K562 (cell line): ENCODE measurements around the gene ADORA2A. TPM values are rescaled to one million over a fixed set of nuclear protein-coding genes. Genes with fewer than 3 reads are reported as not detected.

Experiments
- ATAC-seq: fragments of 200-7000 bp; cut with Tn5 transposase; 3 replicates; pipeline ENCODE4 v1.9.1; 2020; ENCODE audit warnings: moderate library complexity
- BruUV-seq: library from RNA; stranded (reverse); fragments of 400-500 nt; replicated peaks from 2 replicates; lab custom pipeline; 2021; lab: Mats Ljungman, UMichigan
- CTCF ChIA-PET: fragments of 300-600 bp; formaldehyde crosslinking; extraction: SDS; loops from one replicate; lab custom pipeline; 2021; ENCODE audit warnings: low intra/inter-chr PET ratio; lab: Yijun Ruan, JAX
- POLR2A ChIA-PET: fragments of 300-600, 350-650 bp; sonication (Branson Sonifier 250); formaldehyde crosslinking; extraction: SDS; loops from one replicate; lab custom pipeline; 2021; ENCODE audit warnings: antibody characterized with exemption, inconsistent platforms; lab: Yijun Ruan, JAX
- DNase-seq, 4 experiments: peaks; one replicate each; pipeline versions ENCODE4 v3.0.0 to v3.0.0-alpha.2; 2011 to 2018; ENCODE audit warnings: low spot score in 3 of 4, mixed read lengths in 3 of 4; ENCODE audit errors: extremely low read depth in 1 of 4
- FAIRE-seq: peaks from 2 replicates; lab custom pipeline; 2011; peaks lifted over from hg19 to GRCh38; lab: Jason Lieb, UNC
- H2AFZ ChIP-seq: 2 replicates; pipeline ENCODE4 v1.6.0; 2011; ENCODE audit warnings: low read depth, low read length, control low read depth, inconsistent platforms
- H3K27ac ChIP-seq: fragments of 200-600 bp; 3 replicates; pipeline ENCODE4 v1.8.0; 2011; ENCODE audit warnings: low read depth, mild to moderate bottlenecking, control low read depth, inconsistent platforms, low read length, moderate library complexity, mixed read lengths; ENCODE audit errors: extremely low read depth
- H3K27me3 ChIP-seq, 2 experiments: fragments of 300-600 bp in 1 of 2; 2 replicates in 1 of 2; 3 replicates in 1 of 2; pipeline versions ENCODE4 v1.6.0 to v1.8.0; 2011; ENCODE audit warnings: inconsistent platforms in 2 of 2, low read length in 2 of 2, mild to moderate bottlenecking in 1 of 2, mixed read lengths in 1 of 2, moderate library complexity in 1 of 2; ENCODE audit not compliant: control insufficient read depth in 2 of 2, insufficient read depth in 2 of 2
- H3K36me3 ChIP-seq: fragments of 300-600 bp; 3 replicates; pipeline ENCODE4 v1.8.0; 2011; ENCODE audit warnings: mild to moderate bottlenecking, low read length, inconsistent platforms; ENCODE audit not compliant: control insufficient read depth, insufficient read depth
- H3K4me1 ChIP-seq, 2 experiments: fragments of 200-600 bp in 1 of 2; replicated peaks in 1 of 2; 2 replicates in 1 of 2; 3 replicates in 1 of 2; pipeline versions ENCODE4 v1.5.1 to v1.8.0; 2011; ENCODE audit warnings: inconsistent platforms in 2 of 2, low read length in 2 of 2, mild to moderate bottlenecking in 1 of 2, mixed read lengths in 1 of 2, moderate library complexity in 1 of 2; ENCODE audit not compliant: control insufficient read depth in 2 of 2, insufficient read depth in 2 of 2
- H3K4me2 ChIP-seq: 2 replicates; pipeline ENCODE4 v1.6.1; 2011; ENCODE audit warnings: low read length, control low read depth, inconsistent platforms, mixed read lengths; ENCODE audit not compliant: insufficient read depth
- H3K4me3 ChIP-seq: fragments of 200-600 bp; sonication (generic), shearing (Covaris generic); 2 replicates; pipeline ENCODE4 v1.5.1; 2016; ENCODE audit warnings: control low read depth, inconsistent platforms
- H3K79me2 ChIP-seq: fragments of 200-600 bp; 3 replicates; pipeline ENCODE4 v1.8.0; 2011; ENCODE audit warnings: low read length, inconsistent platforms; ENCODE audit not compliant: control insufficient read depth, insufficient read depth
- H3K9ac ChIP-seq, 2 experiments: 2 replicates each; pipeline versions ENCODE4 v1.6.0 to v1.6.1; 2011; ENCODE audit warnings: low read depth in 2 of 2, low read length in 2 of 2, control low read depth in 1 of 2, inconsistent platforms in 1 of 2, mild to moderate bottlenecking in 1 of 2, mixed read lengths in 1 of 2; ENCODE audit not compliant: insufficient read depth in 1 of 2
- H3K9me1 ChIP-seq: one replicate; pipeline ENCODE4 v1.6.0; 2011; ENCODE audit warnings: inconsistent platforms, mild to moderate bottlenecking, low read length, moderate library complexity; ENCODE audit not compliant: control insufficient read depth, insufficient read depth
- H3K9me3 ChIP-seq: replicated peaks from 2 replicates; pipeline ENCODE4 v1.5.1; 2011; ENCODE audit warnings: low read depth, low read length, inconsistent platforms; ENCODE audit not compliant: control insufficient read depth, insufficient read depth
- H4K20me1 ChIP-seq: replicated peaks from 2 replicates; pipeline ENCODE4 v1.6.1; 2011; ENCODE audit warnings: low read length, inconsistent platforms, mixed read lengths; ENCODE audit not compliant: control insufficient read depth, insufficient read depth
- ADNP ChIP-seq: fragments of 200-800 bp; sonication (Bioruptor generic); IDR thresholded peaks from 2 replicates; pipeline ENCODE4 v1.6.1; 2016; ENCODE audit warnings: missing genetic modification characterization, missing compliant biosample characterization
- ARID2 ChIP-seq: fragments of 450-650 bp; IDR thresholded peaks from 2 replicates; pipeline ENCODE4 v1.6.1; 2017; ENCODE audit warnings: antibody characterized with exemption, mild to moderate bottlenecking
- CBX1 ChIP-seq: sonication (generic); IDR thresholded peaks from 2 replicates; pipeline ENCODE4 v1.6.1; 2016; ENCODE audit warnings: antibody characterized with exemption, low read depth, mild to moderate bottlenecking
- CEBPB ChIP-seq: fragments of 450-650 bp; IDR thresholded peaks from 2 replicates; pipeline ENCODE4 v1.6.1; 2016; ENCODE audit warnings: missing genetic modification characterization, missing compliant biosample characterization
- HLTF ChIP-seq: fragments of 450-650 bp; IDR thresholded peaks from 2 replicates; pipeline ENCODE4 v1.6.1; 2016
- MTF1 ChIP-seq: fragments of 250-450 bp; sonication (Bioruptor Pico); IDR thresholded peaks from 2 replicates; pipeline ENCODE4 v1.9.0; 2021; ENCODE audit warnings: moderate library complexity, mild to moderate bottlenecking, inconsistent platforms, borderline replicate concordance
- PML ChIP-seq: IDR thresholded peaks from 2 replicates; pipeline ENCODE4 v1.6.1; 2012; ENCODE audit warnings: low read length, inconsistent platforms
- POLR2B ChIP-seq: fragments of 450-650 bp; IDR thresholded peaks from 2 replicates; pipeline ENCODE4 v1.6.1; 2018; ENCODE audit warnings: low read depth; ENCODE audit not compliant: partially characterized antibody
- TEAD1 ChIP-seq, 2 experiments: fragments of 450-650 bp in 1 of 2; sonication (generic) in 1 of 2; formaldehyde crosslinking; IDR thresholded peaks; 2 replicates each; pipeline versions ENCODE4 v1.4.0 to v1.8.0; 2020 to 2022; ENCODE audit warnings: mild to moderate bottlenecking in 2 of 2, missing genetic modification reagents in 1 of 2
- TEAD4 ChIP-seq, 2 experiments: sonication (generic) in 1 of 2; formaldehyde crosslinking in 1 of 2; IDR thresholded peaks; 2 replicates each; pipeline versions ENCODE4 v1.6.1 to v1.8.0; 2012 to 2022; ENCODE audit warnings: borderline replicate concordance in 1 of 2, inconsistent platforms in 1 of 2, low read length in 1 of 2, mild to moderate bottlenecking in 1 of 2, missing genetic modification reagents in 1 of 2
- ZC3H8 ChIP-seq: fragments of 450-650 bp; IDR thresholded peaks from 2 replicates; pipeline ENCODE4 v1.6.1; 2017
- ZHX1 ChIP-seq: fragments of 150-350 bp; conservative IDR thresholded peaks from 2 replicates; pipeline ENCODE4 v1.6.1; 2014; ENCODE audit warnings: low read length
- ZNF444 ChIP-seq: fragments of 250-450 bp; sonication (Bioruptor Pico); IDR thresholded peaks from 2 replicates; pipeline ENCODE4 v1.4.0; 2020; ENCODE audit warnings: mild to moderate bottlenecking, moderate library complexity
- ZNF717 ChIP-seq: fragments of 250-450 bp; sonication (Bioruptor Pico); IDR thresholded peaks from 2 replicates; pipeline ENCODE4 v1.5.0; 2021
- WGBS: fragments of 100-300 bp; shearing (Covaris generic); methylation state at CpG from one replicate; pipeline ENCODE4 v1.1.6; 2016; ENCODE audit warnings: low coverage, mixed read lengths; ENCODE audit not compliant: insufficient coverage; ENCODE audit errors: missing lambda C conversion rate; 5-methylcytosine and 5-hydroxymethylcytosine counted together
- in situ Hi-C: fragments of 300-500 bp; cut with MboI; formaldehyde crosslinking; loops from 4 replicates; pipeline ENCODE4 v1.15.0; 2018; ENCODE audit warnings: inconsistent platforms, mixed read lengths
- intact Hi-C: fragments of 100-400 bp; cut with micrococcal nuclease; formaldehyde crosslinking; loops from 2 replicates; pipeline ENCODE4 v1.14.2; 2022
- polyA plus RNA-seq, 8 experiments: library from polyadenylated mRNA; depleted of rRNA in 4 of 8; stranded (reverse) in 5 of 8; unstranded in 3 of 8; fragments of >200 nt; fragmentation: Nextera tagmentation in 2 of 8; fragmentation: Illumina TruSeq in 1 of 8; extraction: Ambion mirVana in 2 of 8; extraction: Trizol in 1 of 8; gene quantifications; 2 replicates each; pipeline versions ENCODE4 v1.2.1 to v1.2.3, GENCODE V29; 2011 to 2014; ENCODE audit warnings: inconsistent platforms in 1 of 8, missing spikeins in 1 of 8
- total RNA-seq, 7 experiments: library from RNA; depleted of rRNA in 6 of 7; stranded (reverse); fragments of >200 nt in 6 of 7; fragmentation: Illumina TruSeq in 2 of 7; extraction: Trizol in 2 of 7; gene quantifications; 2 replicates each; pipeline versions ENCODE4 v1.2.1 to v1.2.3, GENCODE V29; 2011 to 2021; ENCODE audit warnings: low replicate concordance in 1 of 7

The ADORA2A gene
- total and polyA plus RNA-seq, 9 of the 15 experiments (the other 6 are each of a cell fraction or from before 2014, with no cell fraction given), result 0.15 to 2.1 (median 0.66) TPM; not detected in 2

GRCh38 chr22:24404561-24405275, 22.7 kb upstream of the ADORA2A start (continued):
- TF ChIP-seq TEAD4 (IDR thresholded peaks at IDR 0.05; ENCODE audit: low read length) (no peak), TEAD4 (CRISPR knock-in tag; IDR thresholded peaks at IDR 0.05; ENCODE audit: borderline replicate concordance) (no peak), ZNF717 (CRISPR knock-in tag) (no peak), CBX1 (no peak), ADNP (tag) (no peak), TEAD1 (CRISPR knock-in tag; IDR thresholded peaks at IDR 0.05) (no peak), MTF1 (CRISPR knock-in tag) (no peak), ZC3H8 (no peak), ZNF444 (CRISPR knock-in tag) (no peak), HLTF (no peak)

GRCh38 chr22:24405631-24406321, 21.6 kb upstream of the ADORA2A start:
- in situ Hi-C loops, result no loop called here

More at GRCh38 chr22:24405631-24406321, 21.6 kb upstream of the ADORA2A start:
- Histone ChIP-seq H3K4me2 (no peak overlapping the region), H3K9me1 (no peaks in the 10 kb centered on the region), H3K4me1 (peaks cover 10 to 16% of the 10 kb centered on the region in 2 experiments; a peak in 4 of 5 replicates), H2AFZ (no peak overlapping the region), H4K20me1 (no peaks in the 10 kb centered on the region; the same call in 1 of the 2 replicates), H3K4me3 (no peak overlapping the region)
- CTCF ChIA-PET, result no interaction called here
- no peak for ATAC-seq
- no peak for TF ChIP-seq PML
- TF ChIP-seq ARID2, result no peak
- TF ChIP-seq ZHX1, result no peak
- peak; percentile 57 for TF ChIP-seq CEBPB (tag)
- TF ChIP-seq POLR2B, result no peak
- TF ChIP-seq, all 486 proteins: peak for 1
- H3K79me2 ChIP-seq, result no peaks in the 10 kb centered on the region
- no TSS peak for BruUV-seq
- H3K27me3 ChIP-seq, result no peaks in the 10 kb centered on the region
- H3K9ac ChIP-seq, result peak overlapping the region in 1 of 2 experiments; percentile 74; a peak in 1 of 4 replicates
- DNase-seq (no peak), FAIRE-seq (no peak)
- no peak overlapping the region for H3K27ac ChIP-seq
- POLR2A ChIA-PET, result interaction anchor here (1.2 kb wide), 1 partner anchor 48 kb away, joined by 3 read pairs; no protein-coding TSS in a partner anchor
- WGBS, result 88% methylated on average over 9 of the region's 12 CpGs
- peaks cover 18% of the 10 kb centered on the region; the same call in 1 of the 3 replicates for H3K36me3 ChIP-seq
- no peaks in the 10 kb centered on the region for H3K9me3 ChIP-seq
- intact Hi-C loops, result no loop called here
